Measurements from ENCODE around the gene CDH4. TPM values are rescaled to one million over a fixed set of nuclear protein-coding genes. Genes with fewer than 3 reads are reported as not detected.

CDH4 gene
- total RNA-seq, 4 donors from 2014 or later = 0.71 to 4.2 (median 2.9) TPM

DNA sequence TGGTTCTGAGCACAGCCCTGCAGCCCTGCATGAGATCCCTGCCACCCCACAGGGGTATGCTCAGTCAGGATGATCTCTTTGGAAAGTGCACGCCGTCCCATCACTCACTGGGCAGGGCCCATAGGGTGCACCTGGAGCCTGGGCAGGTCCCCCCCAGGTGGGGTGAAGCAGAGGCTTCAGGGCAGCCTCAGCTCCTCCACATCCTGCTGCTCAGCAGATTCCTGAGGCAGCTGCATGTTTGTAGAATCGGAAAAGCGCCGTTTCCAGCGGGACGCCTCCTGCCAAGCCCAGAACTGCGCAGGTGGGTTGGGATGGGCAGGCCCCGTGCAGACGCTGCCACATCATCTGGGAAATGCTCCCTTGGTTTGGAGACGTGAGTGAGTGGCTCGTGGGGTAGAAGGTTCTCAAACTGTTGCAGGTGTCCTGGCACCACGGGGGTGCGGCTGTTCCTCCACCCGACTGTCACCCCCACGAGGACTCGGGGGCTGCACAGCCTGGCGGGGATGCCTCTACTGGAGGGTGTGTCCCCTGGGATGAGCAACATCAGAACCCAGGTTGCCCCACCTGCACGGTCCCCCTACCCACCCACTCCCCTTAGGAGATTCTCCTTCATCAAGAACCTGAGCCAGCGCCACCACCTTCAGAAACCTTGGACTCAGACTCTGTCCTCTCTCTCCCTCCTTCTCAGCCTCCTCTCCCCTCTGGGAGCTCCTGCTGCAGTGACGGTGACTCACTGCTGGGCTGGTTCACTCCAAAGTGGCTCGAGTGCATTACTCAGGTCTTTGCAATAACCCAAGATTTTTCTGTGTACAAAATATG, 479.5 kb downstream of the CDH4 start:
- intact Hi-C loops (cut with DNase I; ENCODE audit: low total_unique reads) = no loop called here
- no peak for DNase-seq (ENCODE audit: low spot score in 2 of 2)
- TF ChIP-seq POLR2A (IDR thresholded peaks at IDR 0.05) = no peak
- TF ChIP-seq, protein P1, sequence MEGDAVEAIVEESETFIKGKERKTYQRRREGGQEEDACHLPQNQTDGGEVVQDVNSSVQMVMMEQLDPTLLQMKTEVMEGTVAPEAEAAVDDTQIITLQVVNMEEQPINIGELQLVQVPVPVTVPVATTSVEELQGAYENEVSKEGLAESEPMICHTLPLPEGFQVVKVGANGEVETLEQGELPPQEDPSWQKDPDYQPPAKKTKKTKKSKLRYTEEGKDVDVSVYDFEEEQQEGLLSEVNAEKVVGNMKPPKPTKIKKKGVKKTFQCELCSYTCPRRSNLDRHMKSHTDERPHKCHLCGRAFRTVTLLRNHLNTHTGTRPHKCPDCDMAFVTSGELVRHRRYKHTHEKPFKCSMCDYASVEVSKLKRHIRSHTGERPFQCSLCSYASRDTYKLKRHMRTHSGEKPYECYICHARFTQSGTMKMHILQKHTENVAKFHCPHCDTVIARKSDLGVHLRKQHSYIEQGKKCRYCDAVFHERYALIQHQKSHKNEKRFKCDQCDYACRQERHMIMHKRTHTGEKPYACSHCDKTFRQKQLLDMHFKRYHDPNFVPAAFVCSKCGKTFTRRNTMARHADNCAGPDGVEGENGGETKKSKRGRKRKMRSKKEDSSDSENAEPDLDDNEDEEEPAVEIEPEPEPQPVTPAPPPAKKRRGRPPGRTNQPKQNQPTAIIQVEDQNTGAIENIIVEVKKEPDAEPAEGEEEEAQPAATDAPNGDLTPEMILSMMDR (IDR thresholded peaks at IDR 0.05) = no peak
- no peak overlapping the region for H3K4me3 ChIP-seq (ENCODE audit: low read depth, poor library complexity, severe bottlenecking)
- WGBS, 2 donors = 66 to 71% methylated on average over 19 to 21 of the region's 22 CpGs

DNA sequence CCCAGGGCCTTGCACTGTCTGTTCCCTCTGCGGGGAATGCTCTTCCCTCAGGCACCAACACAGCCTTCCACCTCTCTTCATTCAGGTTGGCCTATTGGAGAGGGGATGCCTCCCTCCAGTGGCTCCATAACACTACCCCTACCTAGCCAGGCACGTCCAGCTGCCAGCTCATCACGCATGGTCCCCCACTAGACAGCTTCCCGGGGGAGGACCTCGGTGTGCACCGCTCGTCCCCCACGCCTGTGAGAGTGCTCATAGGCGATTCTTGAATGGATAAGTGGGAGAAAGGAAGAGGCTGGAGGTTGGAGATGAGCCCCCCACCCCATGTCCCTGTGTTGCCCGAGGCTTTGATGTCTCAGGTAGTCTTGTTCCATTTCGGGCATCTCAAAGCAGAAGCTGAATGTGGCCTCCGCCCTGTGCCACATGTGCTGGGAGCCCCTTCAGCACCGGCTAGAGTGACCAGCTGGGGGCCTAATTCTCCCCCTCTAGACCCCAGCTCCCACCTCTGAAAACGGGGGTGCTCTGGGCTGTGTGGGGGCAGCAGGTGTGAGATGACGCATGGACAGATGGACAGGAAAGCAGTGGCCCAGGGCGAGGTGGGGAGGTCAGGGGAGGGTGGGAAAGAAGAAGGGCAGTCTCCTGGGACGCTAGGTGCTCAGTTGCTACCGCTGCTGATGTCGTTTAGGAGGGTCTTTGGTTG, 480.6 kb downstream of the CDH4 start:
- no peak overlapping the region for H3K4me3 ChIP-seq (ENCODE audit: low read depth, poor library complexity, severe bottlenecking)
- 85 to 88% methylated on average over 19 of the region's 19 CpGs for WGBS, 2 donors
- intact Hi-C loops (cut with DNase I; ENCODE audit: low total_unique reads) = no loop called here

DNA sequence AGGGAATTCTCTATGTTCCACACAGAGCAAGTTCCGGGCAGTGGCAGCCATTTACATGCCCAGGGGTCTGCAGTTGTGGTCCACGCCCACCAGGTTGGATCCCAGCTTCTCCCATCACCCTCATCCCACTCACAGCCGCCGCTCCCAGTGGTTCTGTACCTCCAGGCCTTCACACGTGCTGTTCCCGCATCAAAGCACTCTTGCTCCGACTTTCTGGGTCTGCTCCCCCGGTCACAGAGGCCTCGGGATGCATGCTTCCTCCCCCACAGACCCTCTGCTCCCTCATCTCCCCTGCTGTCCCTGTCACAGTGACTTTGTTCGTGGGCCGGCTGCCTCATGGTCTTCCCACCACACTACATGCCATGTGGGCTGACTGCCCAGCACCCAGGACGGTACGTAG, 481.2 kb downstream of the CDH4 start:
- H3K4me3 ChIP-seq (ENCODE audit: low read depth, poor library complexity, severe bottlenecking) = no peak overlapping the region
- DNase-seq (ENCODE audit: low spot score in 2 of 2) = no peak
- intact Hi-C loops (cut with DNase I; ENCODE audit: low total_unique reads) = no loop called here
- TF ChIP-seq, protein P1 (IDR thresholded peaks at IDR 0.05) = no peak
- TF ChIP-seq POLR2A (IDR thresholded peaks at IDR 0.05) = no peak
- whole genome bisulfite sequencing, 2 donors = 80% methylated on average over 13 of the region's 13 CpGs

More for the DNA sequence above, 480.6 kb downstream of the CDH4 start:
- DNase-seq (ENCODE audit: low spot score in 2 of 2) = no peak
- TF ChIP-seq, protein P1 (IDR thresholded peaks at IDR 0.05) = no peak
- TF ChIP-seq POLR2A (IDR thresholded peaks at IDR 0.05) = no peak

DNA sequence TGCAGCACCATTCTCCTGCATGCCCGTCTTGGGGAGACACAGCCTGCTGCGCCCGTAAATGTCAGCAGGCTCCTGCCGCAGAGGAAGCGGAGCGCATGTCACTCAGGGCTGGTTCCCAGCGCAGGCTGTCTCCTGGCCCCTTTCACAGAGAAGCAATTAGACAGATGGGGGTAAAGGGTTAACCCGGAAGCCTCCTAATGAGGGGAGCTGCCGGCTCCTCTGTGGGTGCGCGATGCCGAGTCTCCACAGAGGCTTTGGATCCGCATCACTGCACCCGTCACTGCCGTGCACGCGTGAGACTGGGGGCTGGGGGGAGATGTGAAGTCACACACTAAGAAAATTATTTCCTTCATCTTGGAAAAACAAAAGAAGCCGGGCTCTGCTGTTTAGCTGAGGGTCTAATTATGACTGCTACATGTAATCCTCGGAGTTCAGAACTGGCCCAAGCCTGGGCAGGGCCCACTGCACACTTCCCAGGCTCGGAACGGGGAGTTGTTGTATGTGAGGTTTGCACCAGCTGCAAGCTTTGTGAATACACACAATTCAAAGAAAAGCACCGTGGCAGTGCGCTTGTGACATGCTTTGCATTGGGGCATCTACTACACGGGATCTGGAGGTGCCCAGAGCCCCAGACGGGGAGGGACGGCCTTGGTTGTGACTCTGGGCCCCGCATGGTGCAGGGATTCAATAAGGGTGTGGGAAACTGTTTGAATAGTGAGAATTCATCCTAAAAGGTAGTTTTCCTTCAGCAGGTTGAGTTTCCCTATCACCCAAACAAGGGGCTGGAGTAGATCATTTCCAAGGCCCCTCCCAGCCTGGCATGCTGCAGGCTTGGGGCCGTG, 482.1 kb downstream of the CDH4 start:
- H3K4me3 ChIP-seq (ENCODE audit: low read depth, poor library complexity, severe bottlenecking) = no peak overlapping the region
- intact Hi-C loops (cut with DNase I; ENCODE audit: low total_unique reads) = no loop called here
- no peak for DNase-seq (ENCODE audit: low spot score in 2 of 2)
- 60 to 62% methylated on average over 28 of the region's 28 CpGs for WGBS, 2 donors
- TF ChIP-seq, protein P1 (IDR thresholded peaks at IDR 0.05) = no peak
- TF ChIP-seq POLR2A (IDR thresholded peaks at IDR 0.05) = no peak

DNA sequence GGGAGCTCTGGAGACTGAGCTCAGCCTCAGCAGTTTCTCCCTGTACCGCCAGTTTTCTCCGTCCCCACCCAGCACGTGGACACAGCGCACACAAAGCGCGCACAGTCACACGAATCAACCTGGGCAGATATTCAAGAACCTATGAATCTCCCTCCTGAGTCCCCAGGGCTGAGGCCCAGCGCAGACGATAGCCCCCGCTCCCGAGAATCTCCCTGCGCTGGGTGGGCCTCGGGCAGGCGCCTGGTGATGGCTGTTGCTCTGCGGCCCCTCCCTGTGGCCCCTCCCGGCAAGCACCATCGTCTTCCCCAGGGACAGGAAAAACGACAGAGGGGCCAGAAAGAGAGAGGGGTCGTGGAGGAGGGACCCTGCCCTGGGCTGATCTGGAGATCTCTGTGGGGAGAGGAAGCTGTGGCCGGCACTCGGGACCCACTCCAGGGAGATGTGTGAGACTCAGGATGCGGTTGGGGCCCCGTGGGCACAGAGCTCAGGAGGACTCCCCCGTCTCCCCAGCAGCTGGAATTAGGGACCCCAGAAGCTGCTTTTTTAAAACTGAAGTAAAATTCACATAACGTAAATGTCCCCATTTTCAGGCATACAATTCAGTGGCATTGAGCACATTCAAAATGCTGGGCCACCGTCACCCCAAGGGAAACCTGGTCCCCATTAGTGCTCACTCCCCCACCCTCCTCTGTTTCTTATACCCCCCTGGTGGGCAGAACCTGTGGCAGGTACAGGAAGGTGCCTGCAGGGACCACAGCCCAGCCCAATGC, 482.9 kb downstream of the CDH4 start:
- H3K4me3 ChIP-seq (ENCODE audit: low read depth, poor library complexity, severe bottlenecking) = no peak overlapping the region
- DNase-seq (ENCODE audit: low spot score in 2 of 2) = no peak
- WGBS, 2 donors = 64 to 71% methylated on average over 26 of the region's 26 CpGs
- TF ChIP-seq POLR2A (IDR thresholded peaks at IDR 0.05) = no peak
- TF ChIP-seq, protein P1 (IDR thresholded peaks at IDR 0.05) = no peak
- intact Hi-C loops (cut with DNase I; ENCODE audit: low total_unique reads) = no loop called here
